Fibroblast of mammary gland (primary cell): ENCODE measurements around the gene NDUFV2.

Source experiments
- DNase-seq: peaks from one replicate; pipeline ENCODE4 v3.0.0-alpha.2; 2010; ENCODE audit warnings: low read depth
- H3K4me3 ChIP-seq: 2 replicates; pipeline ENCODE4 v1.5.1; 2011; ENCODE audit warnings: low read depth, mild to moderate bottlenecking, low read length, moderate library complexity; ENCODE audit not compliant: control insufficient read depth
- CTCF ChIP-seq: conservative IDR thresholded peaks from 2 replicates; pipeline ENCODE4 v1.5.1; 2011; ENCODE audit warnings: low read depth, low read length, inconsistent platforms; ENCODE audit not compliant: control insufficient read depth, insufficient read depth

Gene NDUFV2

GRCh38 chr18:9140381-9140780 is 37.9 kb downstream of the NDUFV2 start:
- no peak for TF ChIP-seq CTCF
- peak overlapping the region; percentile 86 for H3K4me3 ChIP-seq
- DNase-seq = no peak

GRCh38 chr18:9140984-9141383 is 38.5 kb downstream of the NDUFV2 start:
- no peak for TF ChIP-seq CTCF
- no peak for DNase-seq
- no peak overlapping the region for H3K4me3 ChIP-seq

GRCh38 chr18:9146224-9146623 is 43.7 kb downstream of the NDUFV2 start:
- no peak for DNase-seq
- no peak for TF ChIP-seq CTCF
- H3K4me3 ChIP-seq = no peak overlapping the region

GRCh38 chr18:9147440-9148202 is 45.1 kb downstream of the NDUFV2 start:
- TF ChIP-seq CTCF = peak; percentile 83
- peak; percentile 83 for DNase-seq
- no peak overlapping the region for H3K4me3 ChIP-seq

GRCh38 chr18:9148203-9148552 is 45.7 kb downstream of the NDUFV2 start:
- no peak for TF ChIP-seq CTCF
- no peak overlapping the region for H3K4me3 ChIP-seq
- no peak for DNase-seq

- TF ChIP-seq CTCF = no peak
- DNase-seq = no peak
- H3K4me3 ChIP-seq = no peak overlapping the region
Observed at GRCh38 chr18:9150121-9150520, 47.6 kb downstream of the NDUFV2 start.

- DNase-seq = no peak
- no peak for TF ChIP-seq CTCF
- no peak overlapping the region for H3K4me3 ChIP-seq
Observed at GRCh38 chr18:9153256-9153655, 50.8 kb downstream of the NDUFV2 start.
